Measurements from ENCODE around the gene IFITM1.

DNA sequence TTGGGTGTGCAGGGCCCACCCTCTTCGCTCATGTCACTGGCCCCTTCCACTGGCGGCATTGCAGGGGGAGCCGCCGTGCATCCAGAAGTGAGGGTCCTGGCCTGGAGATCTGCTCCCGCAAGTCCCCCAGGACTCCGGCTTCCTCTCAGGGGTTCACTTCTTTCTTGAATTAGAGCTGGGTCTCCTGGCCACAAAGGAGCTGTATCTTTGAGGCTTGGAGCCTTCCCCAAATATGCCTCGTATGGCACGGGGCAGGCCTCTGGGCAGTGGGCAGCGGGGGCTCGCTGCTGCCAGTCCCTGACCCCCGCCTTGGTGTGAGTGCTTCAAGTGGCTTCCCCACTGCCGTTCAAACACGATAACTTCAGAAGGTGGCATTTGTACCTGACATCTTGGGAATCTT is 14.2 kb downstream of the IFITM1 start:
- TF ChIP-seq, protein P1, sequence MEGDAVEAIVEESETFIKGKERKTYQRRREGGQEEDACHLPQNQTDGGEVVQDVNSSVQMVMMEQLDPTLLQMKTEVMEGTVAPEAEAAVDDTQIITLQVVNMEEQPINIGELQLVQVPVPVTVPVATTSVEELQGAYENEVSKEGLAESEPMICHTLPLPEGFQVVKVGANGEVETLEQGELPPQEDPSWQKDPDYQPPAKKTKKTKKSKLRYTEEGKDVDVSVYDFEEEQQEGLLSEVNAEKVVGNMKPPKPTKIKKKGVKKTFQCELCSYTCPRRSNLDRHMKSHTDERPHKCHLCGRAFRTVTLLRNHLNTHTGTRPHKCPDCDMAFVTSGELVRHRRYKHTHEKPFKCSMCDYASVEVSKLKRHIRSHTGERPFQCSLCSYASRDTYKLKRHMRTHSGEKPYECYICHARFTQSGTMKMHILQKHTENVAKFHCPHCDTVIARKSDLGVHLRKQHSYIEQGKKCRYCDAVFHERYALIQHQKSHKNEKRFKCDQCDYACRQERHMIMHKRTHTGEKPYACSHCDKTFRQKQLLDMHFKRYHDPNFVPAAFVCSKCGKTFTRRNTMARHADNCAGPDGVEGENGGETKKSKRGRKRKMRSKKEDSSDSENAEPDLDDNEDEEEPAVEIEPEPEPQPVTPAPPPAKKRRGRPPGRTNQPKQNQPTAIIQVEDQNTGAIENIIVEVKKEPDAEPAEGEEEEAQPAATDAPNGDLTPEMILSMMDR (IDR thresholded peaks at IDR 0.05; ENCODE audit: borderline replicate concordance, extremely low read depth, low read length, poor library complexity, severe bottlenecking): no peak
- no peak for TF ChIP-seq EZH2 (IDR thresholded peaks at IDR 0.05; ENCODE audit: borderline replicate concordance, low read depth, low read length, severe bottlenecking)

Data from DND-41 (cell line).